Measurements from ENCODE around the gene TMEM175. TPM values are rescaled to one million over a fixed set of nuclear protein-coding genes. Genes with fewer than 3 reads are reported as not detected.

The TMEM175 gene
- total RNA-seq, 1 experiment from 2014 or later = 22.3 TPM

DNA sequence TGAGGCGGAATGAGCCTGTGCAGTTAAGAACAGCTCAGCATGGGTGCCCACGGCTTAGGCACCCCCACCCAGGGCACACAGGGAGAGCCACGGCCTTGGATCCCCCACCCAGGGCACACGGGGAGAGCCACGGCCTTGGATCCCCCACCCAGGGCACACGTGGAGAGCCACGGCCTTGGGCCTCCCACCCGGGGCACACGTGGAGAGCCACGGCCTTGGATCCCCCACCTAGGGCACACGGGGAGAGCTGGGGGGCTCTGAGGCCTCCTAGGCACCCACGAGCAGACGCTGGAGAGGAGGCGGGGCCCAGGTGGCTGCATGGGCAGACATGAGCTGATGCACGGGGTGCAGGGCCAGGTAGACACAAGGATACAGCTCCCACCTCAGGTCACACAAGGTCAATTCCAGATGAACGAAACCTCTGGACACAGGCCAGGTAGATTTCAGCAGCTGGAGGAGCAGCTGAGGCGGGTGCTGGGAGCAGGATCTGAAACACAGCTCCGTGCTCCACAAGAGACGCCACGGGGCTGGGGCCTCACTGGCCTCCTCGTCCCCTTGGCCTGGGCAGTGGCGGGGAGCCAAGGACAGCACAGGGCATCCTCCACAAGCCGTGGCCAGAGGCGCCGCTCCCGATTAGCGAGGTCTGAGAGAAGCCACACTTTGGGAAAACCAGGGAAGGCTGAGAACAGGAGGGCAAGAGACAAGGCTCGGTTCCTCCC is 30.9 kb upstream of the TMEM175 start:
- Mint-ChIP-seq H3K27me3 (ENCODE audit: insufficient read depth, unreplicated experiment) (no peaks in the 10 kb centered on the region), H3K9me3 (ENCODE audit: unreplicated experiment) (no peaks in the 10 kb centered on the region), H3K27ac (ENCODE audit: unreplicated experiment) (no peak overlapping the region), H3K4me3 (ENCODE audit: unreplicated experiment) (no peak overlapping the region), H3K36me3 (ENCODE audit: insufficient read depth, unreplicated experiment) (peaks cover 37% of the 10 kb centered on the region), H3K4me1 (ENCODE audit: low read depth, unreplicated experiment) (no peaks in the 10 kb centered on the region)
- ChIA-PET CTCF (no interaction called here), POLR2A (no interaction called here)
- no peaks in the 10 kb centered on the region; the same call in 1 of the 2 replicates for H3K36me3 ChIP-seq (ENCODE audit: control insufficient read depth, insufficient read depth, low read length)
- no peaks in the 10 kb centered on the region for H3K9me3 ChIP-seq
- no TSS peak for BruUV-seq (replicated peaks)
- no peaks in the 10 kb centered on the region for H3K4me1 ChIP-seq
- no peak for DNase-seq
- TF ChIP-seq, protein P1, sequence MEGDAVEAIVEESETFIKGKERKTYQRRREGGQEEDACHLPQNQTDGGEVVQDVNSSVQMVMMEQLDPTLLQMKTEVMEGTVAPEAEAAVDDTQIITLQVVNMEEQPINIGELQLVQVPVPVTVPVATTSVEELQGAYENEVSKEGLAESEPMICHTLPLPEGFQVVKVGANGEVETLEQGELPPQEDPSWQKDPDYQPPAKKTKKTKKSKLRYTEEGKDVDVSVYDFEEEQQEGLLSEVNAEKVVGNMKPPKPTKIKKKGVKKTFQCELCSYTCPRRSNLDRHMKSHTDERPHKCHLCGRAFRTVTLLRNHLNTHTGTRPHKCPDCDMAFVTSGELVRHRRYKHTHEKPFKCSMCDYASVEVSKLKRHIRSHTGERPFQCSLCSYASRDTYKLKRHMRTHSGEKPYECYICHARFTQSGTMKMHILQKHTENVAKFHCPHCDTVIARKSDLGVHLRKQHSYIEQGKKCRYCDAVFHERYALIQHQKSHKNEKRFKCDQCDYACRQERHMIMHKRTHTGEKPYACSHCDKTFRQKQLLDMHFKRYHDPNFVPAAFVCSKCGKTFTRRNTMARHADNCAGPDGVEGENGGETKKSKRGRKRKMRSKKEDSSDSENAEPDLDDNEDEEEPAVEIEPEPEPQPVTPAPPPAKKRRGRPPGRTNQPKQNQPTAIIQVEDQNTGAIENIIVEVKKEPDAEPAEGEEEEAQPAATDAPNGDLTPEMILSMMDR (IDR thresholded peaks at IDR 0.05; ENCODE audit: insufficient read depth in 1 of 2, low read depth in 1 of 2, low read length in 1 of 2, severe bottlenecking in 1 of 2, unreplicated experiment in 1 of 2) = no peak
- H3K27me3 ChIP-seq (replicated peaks; ENCODE audit: control insufficient read depth, insufficient read depth, low read length) = no peaks in the 10 kb centered on the region
- intact Hi-C loops (cut with micrococcal nuclease; ENCODE audit: unreplicated experiment) = no loop called here
- no peak overlapping the region for H3K4me3 ChIP-seq (ENCODE audit: low read depth, low read length)

DNA sequence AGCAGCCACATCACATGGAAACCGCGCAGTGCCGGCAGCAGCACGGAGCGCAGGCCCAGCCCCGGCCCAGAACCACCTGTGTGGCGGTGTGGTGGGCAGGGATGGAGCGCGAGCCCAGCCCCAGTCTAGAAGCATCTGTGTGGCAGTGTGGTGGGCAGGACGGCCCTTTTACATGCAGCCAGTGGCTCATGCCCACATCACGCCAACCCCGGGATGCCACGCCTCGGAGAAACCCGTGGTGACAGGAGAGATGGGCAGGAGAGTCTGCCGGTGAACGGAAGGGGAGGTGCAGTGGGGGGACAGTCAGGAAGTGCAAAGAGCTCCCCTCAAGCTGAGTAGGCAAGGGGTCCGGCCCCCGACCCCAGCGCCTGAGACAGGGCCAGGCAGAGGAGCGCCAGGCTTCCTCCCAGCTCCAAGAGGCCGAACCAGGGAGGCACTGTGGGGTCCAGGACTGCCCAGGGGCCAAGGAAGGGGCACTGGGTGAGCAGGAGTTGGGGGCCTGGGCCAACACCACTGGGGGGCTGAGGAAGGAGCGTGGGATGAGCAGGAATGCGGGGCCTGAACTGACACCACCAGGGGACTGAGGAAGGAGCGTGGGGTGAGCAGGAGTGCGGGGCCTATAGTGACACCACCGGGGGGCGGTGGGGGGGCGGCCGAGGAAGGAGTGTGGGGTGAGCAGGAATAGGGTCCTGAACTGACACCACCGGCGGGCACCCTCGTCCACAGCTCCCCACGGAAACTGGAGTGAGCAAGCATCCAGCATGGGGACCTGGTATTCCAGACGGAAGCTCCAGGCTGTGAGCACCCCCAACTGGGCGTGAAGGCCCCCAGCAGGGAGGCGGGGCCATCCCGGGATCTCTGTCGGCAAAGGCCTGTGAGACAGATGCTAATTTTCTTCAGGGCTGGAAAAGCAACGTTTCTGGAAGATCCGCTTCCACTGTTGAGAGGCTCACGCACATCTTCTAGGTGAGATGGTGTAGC is 28.9 kb upstream of the TMEM175 start:
- H3K4me3 Mint-ChIP-seq (ENCODE audit: unreplicated experiment) = no peak overlapping the region
- ChIA-PET POLR2A (no interaction called here), CTCF (no interaction called here)
- no peaks in the 10 kb centered on the region for H3K9me3 ChIP-seq
- no peaks in the 10 kb centered on the region; the same call in 1 of the 2 replicates for H3K36me3 ChIP-seq (ENCODE audit: control insufficient read depth, insufficient read depth, low read length)
- BruUV-seq (replicated peaks) = no TSS peak
- H3K4me1 Mint-ChIP-seq (ENCODE audit: low read depth, unreplicated experiment) = no peaks in the 10 kb centered on the region
- no peaks in the 10 kb centered on the region for H3K9me3 Mint-ChIP-seq (ENCODE audit: unreplicated experiment)
- intact Hi-C loops (cut with micrococcal nuclease; ENCODE audit: unreplicated experiment) = no loop called here
- TF ChIP-seq, protein P1 (IDR thresholded peaks at IDR 0.05; ENCODE audit: insufficient read depth in 1 of 2, low read depth in 1 of 2, low read length in 1 of 2, severe bottlenecking in 1 of 2, unreplicated experiment in 1 of 2) = no peak
- no peaks in the 10 kb centered on the region for H3K27me3 ChIP-seq (replicated peaks; ENCODE audit: control insufficient read depth, insufficient read depth, low read length)
- H3K36me3 Mint-ChIP-seq (ENCODE audit: insufficient read depth, unreplicated experiment) = peaks cover 21% of the 10 kb centered on the region
- no peak for DNase-seq
- no peak overlapping the region for H3K4me3 ChIP-seq (ENCODE audit: low read depth, low read length)
- no peaks in the 10 kb centered on the region for H3K4me1 ChIP-seq
- H3K27ac Mint-ChIP-seq (ENCODE audit: unreplicated experiment) = no peak overlapping the region
- H3K27me3 Mint-ChIP-seq (ENCODE audit: insufficient read depth, unreplicated experiment) = no peaks in the 10 kb centered on the region

DNA sequence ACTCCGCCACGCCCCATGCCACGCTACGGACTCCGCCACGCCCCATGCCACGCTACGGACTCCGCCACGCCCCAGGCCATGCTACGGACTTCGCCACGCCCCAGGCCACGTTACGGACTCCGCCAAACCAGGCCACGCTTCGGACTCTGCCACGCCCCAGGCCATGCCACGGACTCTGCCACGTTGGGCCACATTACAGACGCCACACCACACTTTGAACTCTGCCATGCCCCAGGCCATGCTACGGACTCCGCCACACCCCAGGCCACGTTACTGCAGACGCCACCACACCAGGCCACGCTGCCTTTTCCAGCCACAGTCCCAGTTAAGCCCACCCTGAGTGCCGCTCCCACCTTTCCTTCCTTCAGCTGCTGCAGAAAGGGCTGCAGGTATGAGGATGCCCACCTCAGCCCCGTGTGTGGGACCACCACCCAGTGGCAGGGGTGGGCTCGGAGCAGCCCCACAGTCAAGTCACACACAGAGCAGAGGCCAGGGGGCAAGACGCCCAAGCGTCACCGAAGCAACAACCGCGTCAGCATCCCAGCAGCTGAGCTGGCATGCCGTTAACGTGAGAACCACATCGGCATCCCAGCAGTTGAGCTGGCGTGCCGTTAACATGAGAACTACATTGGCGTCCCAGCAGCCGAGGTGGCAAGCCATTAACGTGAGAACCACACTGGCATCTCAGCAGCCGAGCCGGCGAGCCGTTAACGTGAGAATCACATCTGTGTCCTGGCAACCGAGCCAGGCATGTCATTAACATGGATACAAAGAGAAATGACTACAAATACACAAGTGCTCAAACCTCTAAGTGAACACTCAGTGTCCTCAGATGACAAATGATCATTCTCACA is 26.5 kb upstream of the TMEM175 start:
- no peaks in the 10 kb centered on the region for H3K27me3 ChIP-seq (replicated peaks; ENCODE audit: control insufficient read depth, insufficient read depth, low read length)
- Mint-ChIP-seq H3K9me3 (ENCODE audit: unreplicated experiment) (no peaks in the 10 kb centered on the region), H3K36me3 (ENCODE audit: insufficient read depth, unreplicated experiment) (peaks cover 27% of the 10 kb centered on the region), H3K4me1 (ENCODE audit: low read depth, unreplicated experiment) (no peaks in the 10 kb centered on the region), H3K4me3 (ENCODE audit: unreplicated experiment) (no peak overlapping the region), H3K27me3 (ENCODE audit: insufficient read depth, unreplicated experiment) (no peaks in the 10 kb centered on the region), H3K27ac (ENCODE audit: unreplicated experiment) (no peak overlapping the region)
- no TSS peak for BruUV-seq (replicated peaks)
- ChIA-PET CTCF (no interaction called here), POLR2A (no interaction called here)
- DNase-seq = no peak
- no peaks in the 10 kb centered on the region for H3K9me3 ChIP-seq
- H3K36me3 ChIP-seq (ENCODE audit: control insufficient read depth, insufficient read depth, low read length) = no peaks in the 10 kb centered on the region; the same call in 1 of the 2 replicates
- H3K4me3 ChIP-seq (ENCODE audit: low read depth, low read length) = no peak overlapping the region
- intact Hi-C loops (cut with micrococcal nuclease; ENCODE audit: unreplicated experiment) = no loop called here
- TF ChIP-seq, protein P1 (IDR thresholded peaks at IDR 0.05; ENCODE audit: insufficient read depth in 1 of 2, low read depth in 1 of 2, low read length in 1 of 2, severe bottlenecking in 1 of 2, unreplicated experiment in 1 of 2) = no peak
- no peaks in the 10 kb centered on the region for H3K4me1 ChIP-seq
